HFF-Myc (cell line): ENCODE data around the gene TMEM119.
A peak's percentile ranks its signal among the peaks of the same experiment; 100 is the strongest.

ENCODE experiments used
- DNase-seq: peaks from one replicate; pipeline ENCODE4 v3.0.0-alpha.2; 2011; ENCODE audit warnings: low read depth; ENCODE audit errors: extremely low read depth
- H3K4me3 ChIP-seq: replicated peaks from 2 replicates; pipeline ENCODE4 v1.5.1; 2011; ENCODE audit warnings: low read depth, mild to moderate bottlenecking, control low read depth, low read length
- TF ChIP-seq, protein P1 (sequence below): IDR thresholded peaks from 2 replicates; pipeline ENCODE4 v1.5.1; 2012; ENCODE audit warnings: mild to moderate bottlenecking, low read depth, low read length, control low read depth; ENCODE audit errors: missing control alignments

The TMEM119 gene

DNA sequence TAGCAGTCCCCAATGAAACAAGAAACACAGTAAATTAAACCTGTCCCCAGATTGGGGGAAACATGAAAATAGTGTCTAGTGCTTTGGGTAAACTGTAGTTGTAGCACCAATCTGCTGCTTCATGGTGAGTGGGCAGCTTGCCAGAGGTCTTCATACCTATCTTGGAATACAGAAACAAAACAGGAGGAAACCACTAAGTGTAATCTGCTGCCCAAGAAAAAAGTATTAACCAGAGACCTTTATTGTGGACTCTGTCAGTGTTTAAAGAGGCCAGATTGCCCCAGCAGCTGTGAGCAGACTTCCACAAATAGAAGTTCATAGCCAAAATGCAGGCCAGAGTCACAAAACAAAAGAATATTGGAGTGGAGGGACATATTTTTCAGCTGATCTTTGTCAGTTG is 33.2 kb downstream of the TMEM119 start:
- no peak for DNase-seq
- TF ChIP-seq, protein P1, sequence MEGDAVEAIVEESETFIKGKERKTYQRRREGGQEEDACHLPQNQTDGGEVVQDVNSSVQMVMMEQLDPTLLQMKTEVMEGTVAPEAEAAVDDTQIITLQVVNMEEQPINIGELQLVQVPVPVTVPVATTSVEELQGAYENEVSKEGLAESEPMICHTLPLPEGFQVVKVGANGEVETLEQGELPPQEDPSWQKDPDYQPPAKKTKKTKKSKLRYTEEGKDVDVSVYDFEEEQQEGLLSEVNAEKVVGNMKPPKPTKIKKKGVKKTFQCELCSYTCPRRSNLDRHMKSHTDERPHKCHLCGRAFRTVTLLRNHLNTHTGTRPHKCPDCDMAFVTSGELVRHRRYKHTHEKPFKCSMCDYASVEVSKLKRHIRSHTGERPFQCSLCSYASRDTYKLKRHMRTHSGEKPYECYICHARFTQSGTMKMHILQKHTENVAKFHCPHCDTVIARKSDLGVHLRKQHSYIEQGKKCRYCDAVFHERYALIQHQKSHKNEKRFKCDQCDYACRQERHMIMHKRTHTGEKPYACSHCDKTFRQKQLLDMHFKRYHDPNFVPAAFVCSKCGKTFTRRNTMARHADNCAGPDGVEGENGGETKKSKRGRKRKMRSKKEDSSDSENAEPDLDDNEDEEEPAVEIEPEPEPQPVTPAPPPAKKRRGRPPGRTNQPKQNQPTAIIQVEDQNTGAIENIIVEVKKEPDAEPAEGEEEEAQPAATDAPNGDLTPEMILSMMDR, result no peak
- no peak overlapping the region for H3K4me3 ChIP-seq

DNA sequence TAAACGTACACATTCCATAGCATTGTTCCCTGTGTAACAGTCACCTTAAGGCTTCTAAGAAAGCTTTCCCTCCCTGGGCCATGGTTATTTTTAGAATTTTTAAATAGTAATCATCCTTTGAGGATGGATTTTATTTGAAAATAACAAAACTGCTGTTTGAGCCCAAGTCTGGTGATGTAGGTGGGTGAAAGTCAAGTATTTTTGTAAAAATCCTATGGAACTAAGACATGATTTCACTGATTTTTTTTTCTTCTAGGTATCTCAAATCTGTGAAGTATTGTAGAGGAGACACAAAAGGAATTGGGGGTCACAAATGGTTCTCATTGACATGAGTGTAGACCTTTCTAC is 34.1 kb downstream of the TMEM119 start:
- no peak for DNase-seq
- peak overlapping the region; percentile 95 for H3K4me3 ChIP-seq
- TF ChIP-seq, protein P1, result no peak

DNA sequence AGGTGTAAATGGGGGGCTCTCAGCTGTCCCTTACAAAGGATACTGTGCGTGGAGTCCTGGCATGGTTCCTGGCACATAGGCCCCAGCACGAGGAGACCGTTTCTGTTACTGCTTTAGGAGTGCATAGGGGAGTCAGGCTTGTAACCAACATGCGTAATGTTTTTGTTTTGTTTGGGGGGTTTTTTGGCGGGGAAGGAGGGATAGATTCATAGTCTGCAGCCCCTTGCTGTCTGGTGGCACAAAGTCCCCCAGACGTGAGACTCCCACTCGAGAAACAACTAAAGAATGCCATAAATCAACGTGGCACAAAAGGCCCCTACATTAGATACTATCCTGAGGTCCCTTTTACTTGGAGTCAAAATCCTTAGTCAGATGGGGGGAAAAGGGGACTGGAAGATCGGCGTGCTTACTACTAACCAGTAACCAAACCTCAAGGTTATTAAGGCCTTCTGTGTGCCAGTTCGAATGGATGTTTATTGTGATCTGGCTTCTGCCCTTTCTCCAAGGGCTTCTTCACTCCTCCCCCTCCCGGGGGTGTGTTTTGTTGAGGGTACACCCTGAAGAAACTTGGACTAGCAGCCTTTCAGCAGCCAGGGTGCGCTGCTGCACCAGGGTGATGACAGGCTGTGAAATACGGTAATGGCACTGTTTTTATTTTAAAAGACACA is 34.6 kb downstream of the TMEM119 start:
- TF ChIP-seq, protein P1, result peak; percentile 95
- peak overlapping the region; percentile 95 for H3K4me3 ChIP-seq
- DNase-seq, result peak; percentile 79

DNA sequence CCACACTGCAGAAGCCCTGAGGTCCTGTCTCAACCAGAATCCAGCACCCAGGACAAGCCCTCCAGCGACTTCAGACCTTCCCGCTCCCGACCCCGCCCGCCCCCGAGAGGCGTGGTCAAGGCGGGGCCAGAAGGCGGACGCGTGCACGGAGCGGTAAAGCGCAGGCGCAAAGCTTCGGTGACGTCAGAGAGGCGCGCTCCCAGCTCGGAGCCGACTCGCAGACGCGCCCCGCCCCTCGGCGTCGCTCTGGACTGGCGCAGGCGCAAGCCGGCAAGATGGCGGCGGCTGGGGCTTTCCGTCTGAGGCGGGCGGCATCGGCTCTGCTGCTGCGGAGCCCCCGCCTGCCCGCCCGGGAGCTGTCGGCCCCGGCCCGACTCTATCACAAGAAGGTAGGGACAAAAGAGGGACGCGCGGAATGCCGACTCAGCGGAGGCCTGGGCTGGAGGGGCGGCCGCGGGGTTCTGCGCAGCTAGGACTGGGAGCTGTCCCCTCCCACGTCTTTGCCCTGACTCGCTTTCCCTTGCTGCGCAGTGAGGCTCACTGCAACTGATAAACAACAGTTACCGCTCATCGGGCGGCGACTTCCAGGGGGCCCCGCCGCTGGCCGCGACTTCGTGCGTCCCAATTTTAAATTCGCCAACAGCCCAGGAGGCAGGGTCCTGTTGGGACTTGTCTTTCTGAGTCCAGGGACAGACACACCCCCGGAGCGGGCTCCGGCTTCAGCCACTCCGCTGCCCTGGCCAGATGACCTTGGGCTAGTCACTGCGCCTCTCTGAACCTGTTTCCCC is 35.3 kb downstream of the TMEM119 start, which contains the start of gene ISCU:
Gene ISCU (plus strand): TSS at position 249 of the 788 bp plus-strand sequence. CDS start 27 bp downstream, at position 276.
- DNase-seq, result peak; percentile 90
- TF ChIP-seq, protein P1, result no peak
- H3K4me3 ChIP-seq, result peak within 1 kb of the TSS; percentile 95

DNA sequence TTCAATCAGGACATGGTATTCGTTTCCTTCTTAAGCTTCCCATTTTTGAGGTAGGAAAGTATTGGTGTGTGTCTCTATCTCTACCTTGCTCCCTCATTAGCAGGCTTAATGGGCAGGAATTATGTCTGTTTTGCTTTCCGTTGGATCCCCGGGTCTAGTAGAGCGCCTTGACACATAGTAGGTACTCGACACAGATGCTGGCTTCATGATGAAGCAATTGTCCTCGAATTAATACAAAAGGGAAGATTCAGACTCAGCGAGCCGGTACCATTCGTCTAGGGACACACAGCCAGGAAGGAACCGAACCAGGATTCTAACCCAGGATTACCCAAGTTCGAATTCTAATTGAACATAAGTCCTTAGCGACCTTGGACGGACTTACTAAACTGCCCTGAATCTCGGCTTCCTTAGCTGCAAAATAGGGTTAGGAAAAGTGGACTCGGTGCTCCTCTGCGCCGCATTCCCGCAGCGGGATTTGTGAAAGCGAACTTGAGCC is 36.0 kb downstream of the TMEM119 start:
- TF ChIP-seq, protein P1, result no peak
- no peak for DNase-seq
- H3K4me3 ChIP-seq, result peak overlapping the region; percentile 95

DNA sequence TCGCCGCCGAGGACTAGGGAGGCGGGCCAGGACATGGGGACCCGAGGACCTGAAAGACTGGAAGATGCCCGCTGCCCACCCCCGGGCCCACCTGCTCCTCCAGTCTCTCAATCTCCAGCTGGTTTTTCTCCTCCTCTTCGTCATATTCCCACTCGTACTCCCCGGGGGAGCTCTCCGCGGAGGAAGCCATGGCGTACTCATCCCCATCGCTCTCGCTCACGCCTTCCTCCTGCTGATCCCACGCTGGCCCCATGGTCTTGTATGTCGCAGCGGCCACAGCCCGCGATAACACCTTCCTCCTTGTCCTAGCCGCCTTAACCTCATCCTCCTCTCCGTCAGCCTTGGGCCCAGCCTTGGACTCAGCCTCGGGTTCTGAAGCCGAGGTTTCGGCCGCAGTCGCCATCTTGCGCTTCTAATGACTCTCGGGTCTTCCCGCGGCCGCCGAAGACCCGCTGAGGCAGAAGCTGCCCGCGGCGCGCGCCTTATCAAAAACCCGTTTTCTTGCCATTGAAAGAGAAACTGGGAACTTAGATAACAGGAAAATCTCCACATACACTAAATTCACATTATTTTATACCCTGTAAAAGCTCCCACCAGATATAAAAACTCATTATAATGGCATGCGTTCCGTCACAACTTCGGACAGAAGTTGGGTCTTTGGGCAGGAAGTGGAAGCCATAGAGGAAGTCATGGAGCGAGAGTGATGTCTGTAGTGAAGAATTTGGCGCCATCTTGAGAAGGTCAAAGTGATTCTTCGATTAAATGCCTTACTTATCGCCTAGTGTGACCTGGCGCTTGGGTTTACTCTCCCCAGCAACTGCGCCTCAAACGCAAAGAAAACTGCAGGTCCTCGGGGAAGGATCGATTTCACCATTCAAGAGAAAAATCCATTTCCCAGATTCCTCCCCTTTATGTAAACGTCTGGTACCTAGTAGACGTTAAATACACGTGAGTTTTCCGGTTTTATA is 36.8 kb downstream of the TMEM119 start, which contains the start of gene SART3:
Gene SART3 (minus strand): TSS at position 422 of the 968 bp plus-strand sequence. CDS start 19 bp downstream, at position 403.
- TF ChIP-seq, protein P1, result no peak
- peak; percentile 81 for DNase-seq
- peak within 1 kb of the TSS; percentile 95 for H3K4me3 ChIP-seq
